Fibroblast of villous mesenchyme (primary cell): ENCODE results near the gene XPA. TPM values are rescaled to one million over a fixed set of nuclear protein-coding genes. Genes with fewer than 3 reads are reported as not detected.
"Not testable (repeated sequence)": the region's sequence is repeated elsewhere in the genome, so short reads cannot be mapped to it uniquely, and the experiment has no call there.

Source experiments
- DNase-seq: peaks from one replicate; pipeline ENCODE4 v3.0.0-alpha.2; 2010; ENCODE audit warnings: low read depth
- H3K4me3 ChIP-seq: 2 replicates; pipeline ENCODE4 v1.5.1; 2011; ENCODE audit warnings: low read depth, mild to moderate bottlenecking, low read length
- CTCF ChIP-seq: IDR thresholded peaks from 2 replicates; pipeline ENCODE4 v1.5.1; 2012; ENCODE audit warnings: low read depth, mild to moderate bottlenecking, low read length; ENCODE audit not compliant: insufficient read depth
- total RNA-seq: library from RNA; depleted of rRNA; stranded (reverse); fragments of >200 nt; gene quantifications from 2 replicates; pipeline ENCODE4 v1.2.3, GENCODE V29; 2012

The XPA gene
- total RNA-seq = 7.8 and 9.0 TPM in 2 replicates

GRCh38 chr9:97696803-97697601, at the start of gene XPA:
Gene XPA (minus strand): TSS chr9:97697340. CDS start chr9:97697292, 48 bp downstream.
- no peak for TF ChIP-seq CTCF
- peak; percentile 92 for DNase-seq

DNA sequence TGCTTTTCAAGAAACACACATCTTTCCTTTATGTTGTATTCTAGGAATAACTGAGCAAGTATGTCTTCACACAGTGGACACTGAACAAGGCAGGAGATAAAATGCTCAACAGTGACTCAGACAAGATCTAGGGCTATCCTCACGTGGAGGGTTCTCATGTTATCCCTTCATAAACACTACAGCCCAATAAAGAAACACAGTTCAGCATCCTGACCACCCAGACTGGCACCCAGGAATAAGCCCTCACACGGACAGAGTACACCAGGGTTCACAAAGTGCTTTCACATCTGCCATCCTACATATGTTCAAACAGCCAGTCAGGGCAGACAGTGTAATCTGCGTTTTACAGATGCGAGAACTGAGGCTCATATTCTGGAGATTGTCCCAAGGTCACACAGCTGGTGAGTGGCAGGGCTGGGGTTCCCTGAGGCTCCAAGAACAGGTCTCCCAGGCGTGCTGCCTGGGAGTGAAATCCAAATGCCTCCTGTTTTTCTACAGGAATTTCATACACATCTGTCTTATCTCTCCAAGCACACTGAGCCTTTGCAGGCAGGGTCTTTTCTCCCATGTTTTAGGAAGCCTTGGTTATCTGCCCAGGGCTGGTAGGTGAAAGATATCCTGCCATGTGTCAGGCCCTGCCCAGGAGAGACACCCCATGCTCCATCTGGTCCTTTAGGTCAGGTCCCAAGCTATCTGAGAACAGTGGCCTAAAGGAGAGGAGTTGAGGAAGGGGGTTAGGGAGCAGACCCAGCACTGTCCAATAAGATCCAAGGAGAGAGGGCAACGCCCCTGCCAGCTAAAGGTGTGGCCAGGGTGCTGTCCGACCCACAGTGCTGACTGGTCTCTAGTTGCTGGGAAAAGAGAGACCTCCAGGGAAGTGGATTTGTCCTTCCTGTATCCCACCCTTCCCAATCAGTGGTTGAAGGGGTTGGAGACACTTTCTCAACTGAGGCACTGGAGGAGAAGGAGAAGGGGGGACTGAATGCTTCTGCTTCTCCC, 47.9 kb upstream of the XPA start:
- peak; percentile 20 for DNase-seq
- no peak for TF ChIP-seq CTCF
- H3K4me3 ChIP-seq = no peak overlapping the region

More at GRCh38 chr9:97696803-97697601, at the start of gene XPA:
- H3K4me3 ChIP-seq = peak within 1 kb of the TSS; percentile 79

DNA sequence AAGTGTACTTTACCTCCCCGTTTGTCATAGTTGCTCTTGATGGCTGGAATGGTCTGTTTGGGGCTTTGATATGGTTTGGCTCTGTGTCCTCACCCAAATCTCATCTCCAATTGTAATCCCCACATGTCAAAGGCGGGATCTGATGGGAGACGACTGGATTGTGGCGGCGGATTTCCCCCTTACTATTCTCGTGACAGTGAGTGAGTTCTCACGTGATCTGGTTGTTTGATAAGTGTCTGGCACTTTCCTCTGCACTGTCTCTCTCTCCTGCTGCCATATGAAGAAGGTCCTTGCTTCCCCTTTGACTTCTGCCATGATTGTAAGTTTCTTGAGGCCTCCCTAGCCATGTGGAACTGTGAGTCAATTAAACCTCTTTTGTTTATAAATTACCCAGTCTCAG, 46.9 kb upstream of the XPA start:
- not testable (repeated sequence) for H3K4me3 ChIP-seq, DNase-seq

GRCh38 chr9:97742545-97742944, 45.4 kb upstream of the XPA start:
- no peak for DNase-seq
- no peak for TF ChIP-seq CTCF
- no peak overlapping the region for H3K4me3 ChIP-seq

DNA sequence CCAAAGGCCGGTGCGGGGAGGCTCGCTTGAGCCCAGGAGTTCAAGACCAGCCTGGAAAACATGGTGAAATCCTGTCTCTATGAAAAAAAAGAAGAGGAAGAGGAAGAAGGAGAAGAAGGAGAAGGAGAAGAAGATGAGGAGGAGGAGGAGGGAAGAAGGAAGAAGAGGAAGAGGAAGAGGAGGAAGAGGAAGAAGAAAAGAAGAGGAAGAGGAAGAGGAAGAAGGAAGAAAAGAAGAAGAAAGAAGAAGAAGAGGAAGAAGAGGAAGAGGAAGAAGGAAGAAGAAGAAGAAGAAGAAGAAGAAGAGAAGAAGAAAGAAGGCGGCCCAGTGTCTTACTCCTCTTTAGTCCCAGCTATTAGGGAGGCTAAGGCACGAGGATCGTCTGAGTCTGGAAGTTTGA, 44.8 kb upstream of the XPA start:
- no peak for TF ChIP-seq CTCF
- DNase-seq = no peak
- H3K4me3 ChIP-seq = no peak overlapping the region

- peak; percentile 55 for DNase-seq
- TF ChIP-seq CTCF = no peak
- peak overlapping the region; percentile 44 for H3K4me3 ChIP-seq
Measured at GRCh38 chr9:97740848-97741821, 44.0 kb upstream of the XPA start.
